Activated CD8-positive, alpha-beta T cell treated with anti-CD3 and anti-CD28 coated beads for 36 hours (primary cell): ENCODE data around the gene CDC42EP3. TPM values are rescaled to one million over a fixed set of nuclear protein-coding genes. Genes with fewer than 3 reads are reported as not detected.

Experiments used
- ATAC-seq: fragments of 200-7000 bp; cut with Tn5 transposase; one replicate; pipeline ENCODE4 v1.10.0; 2021; ENCODE audit warnings: mild to moderate bottlenecking, moderate library complexity
- CTCF ChIA-PET: fragments of 350-600 bp; sonication (Branson Sonifier 250); formaldehyde crosslinking; loops from one replicate; lab custom pipeline; 2021; ENCODE audit warnings: antibody characterized with exemption; lab: Charles Lee
- POLR2A ChIA-PET: fragments of 350-600 bp; sonication (Branson Sonifier 250); formaldehyde crosslinking; loops from one replicate; lab custom pipeline; 2021; ENCODE audit warnings: antibody characterized with exemption; lab: Charles Lee
- DNase-seq: peaks from one replicate; pipeline ENCODE4 v3.0.0-alpha.2; 2020
- H3K27ac Mint-ChIP-seq: one replicate; pipeline ENCODE4 v1.8.0; 2021; ENCODE audit warnings: mild to moderate bottlenecking, mixed read lengths
- H3K27me3 Mint-ChIP-seq: one replicate; pipeline ENCODE4 v1.8.0; 2021; ENCODE audit warnings: mixed read lengths
- H3K36me3 Mint-ChIP-seq: one replicate; pipeline ENCODE4 v1.8.0; 2021; ENCODE audit warnings: low read depth, mixed read lengths
- H3K4me1 Mint-ChIP-seq: one replicate; pipeline ENCODE4 v1.8.0; 2021; ENCODE audit warnings: low read depth, mixed read lengths
- H3K4me3 Mint-ChIP-seq: one replicate; pipeline ENCODE4 v1.8.0; 2021; ENCODE audit warnings: mild to moderate bottlenecking, moderate library complexity, mixed read lengths
- H3K9me3 Mint-ChIP-seq: one replicate; pipeline ENCODE4 v1.8.0; 2021; ENCODE audit warnings: mixed read lengths
- intact Hi-C: fragments of 100-400 bp; cut with micrococcal nuclease; formaldehyde crosslinking; loops from one replicate; pipeline ENCODE4 v1.10.0; 2022
- total RNA-seq, 2 experiments: library from RNA; stranded (reverse); gene quantifications; one replicate each; pipeline ENCODE4 v1.2.3, GENCODE V29; 2021
- TF ChIP-seq, protein P1 (sequence below): fragments of 200-600 bp; IDR thresholded peaks from one replicate; pipeline ENCODE4 v1.8.0; 2022; ENCODE audit warnings: antibody characterized with exemption, mild to moderate bottlenecking

The CDC42EP3 gene
- total RNA-seq, 2 experiments from 2014 or later, result 18.8 to 22.6 TPM

DNA sequence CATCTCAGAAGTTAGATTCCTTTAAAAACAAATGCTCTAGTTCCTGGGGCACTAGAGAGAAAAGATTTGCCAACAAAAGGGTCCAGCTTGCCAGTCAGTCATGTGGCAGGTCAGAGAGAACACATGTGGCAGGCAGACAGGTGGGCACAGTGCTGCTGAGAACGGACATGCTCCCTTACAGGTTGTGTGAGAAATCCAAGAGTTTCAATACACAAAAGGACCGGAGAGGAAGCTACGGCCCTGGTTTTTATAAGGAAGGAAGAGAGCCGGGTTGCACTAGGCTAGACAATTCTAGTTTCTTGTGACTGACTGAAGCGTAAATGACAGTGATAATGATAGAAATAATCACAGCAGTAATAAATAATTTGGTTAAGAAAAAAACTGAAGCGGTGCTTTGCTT, 18.3 kb downstream of the CDC42EP3 start:
- Mint-ChIP-seq H3K36me3 (peaks cover 48% of the 10 kb centered on the region), H3K4me3 (no peak overlapping the region), H3K27ac (peak overlapping the region; percentile 72), H3K4me1 (peaks cover 86% of the 10 kb centered on the region), H3K9me3 (peaks cover 3% of the 10 kb centered on the region), H3K27me3 (no peaks in the 10 kb centered on the region)
- ChIA-PET POLR2A (interaction anchor here (1.2 kb wide), 1 partner anchor 9 kb away, joined by 3 read pairs; no protein-coding TSS in a partner anchor), CTCF (interaction anchor here (0.9 to 2.2 kb wide), 4 partner anchors 10 to 224 kb away, joined by 3 to 7 read pairs (median 6); no protein-coding TSS in a partner anchor)
- TF ChIP-seq, protein P1, sequence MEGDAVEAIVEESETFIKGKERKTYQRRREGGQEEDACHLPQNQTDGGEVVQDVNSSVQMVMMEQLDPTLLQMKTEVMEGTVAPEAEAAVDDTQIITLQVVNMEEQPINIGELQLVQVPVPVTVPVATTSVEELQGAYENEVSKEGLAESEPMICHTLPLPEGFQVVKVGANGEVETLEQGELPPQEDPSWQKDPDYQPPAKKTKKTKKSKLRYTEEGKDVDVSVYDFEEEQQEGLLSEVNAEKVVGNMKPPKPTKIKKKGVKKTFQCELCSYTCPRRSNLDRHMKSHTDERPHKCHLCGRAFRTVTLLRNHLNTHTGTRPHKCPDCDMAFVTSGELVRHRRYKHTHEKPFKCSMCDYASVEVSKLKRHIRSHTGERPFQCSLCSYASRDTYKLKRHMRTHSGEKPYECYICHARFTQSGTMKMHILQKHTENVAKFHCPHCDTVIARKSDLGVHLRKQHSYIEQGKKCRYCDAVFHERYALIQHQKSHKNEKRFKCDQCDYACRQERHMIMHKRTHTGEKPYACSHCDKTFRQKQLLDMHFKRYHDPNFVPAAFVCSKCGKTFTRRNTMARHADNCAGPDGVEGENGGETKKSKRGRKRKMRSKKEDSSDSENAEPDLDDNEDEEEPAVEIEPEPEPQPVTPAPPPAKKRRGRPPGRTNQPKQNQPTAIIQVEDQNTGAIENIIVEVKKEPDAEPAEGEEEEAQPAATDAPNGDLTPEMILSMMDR, result no peak
- ATAC-seq (no peak), DNase-seq (no peak)
- intact Hi-C loops, result no loop called here

DNA sequence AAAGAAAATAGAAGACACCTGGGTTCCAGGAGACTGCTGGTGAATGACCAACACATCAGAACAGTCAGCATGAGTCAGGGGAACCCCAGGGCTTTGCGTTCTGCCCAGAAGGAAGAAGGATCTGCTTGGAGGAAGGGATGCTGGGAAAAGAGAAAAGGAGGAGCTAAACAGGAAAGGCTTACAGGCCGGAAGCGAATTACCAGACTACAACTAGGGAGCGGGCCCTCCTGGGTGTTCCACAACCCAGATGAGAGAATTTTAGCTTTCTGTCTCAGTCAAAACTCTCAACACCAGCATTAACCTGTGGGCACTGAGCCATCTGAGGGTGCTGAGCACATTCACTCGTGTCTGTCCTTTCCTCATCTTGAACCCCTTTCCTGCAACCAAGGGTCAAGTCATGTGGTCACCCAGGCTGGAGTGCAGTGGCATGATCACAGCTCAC, 19.2 kb downstream of the CDC42EP3 start:
- no peak overlapping the region for H3K4me3 Mint-ChIP-seq
- TF ChIP-seq, protein P1, result no peak
- intact Hi-C loops, result no loop called here
- H3K27me3 Mint-ChIP-seq, result no peaks in the 10 kb centered on the region
- H3K4me1 Mint-ChIP-seq, result peaks cover 86% of the 10 kb centered on the region
- H3K36me3 Mint-ChIP-seq, result peaks cover 57% of the 10 kb centered on the region
- DNase-seq (no peak), ATAC-seq (no peak)
- ChIA-PET CTCF (interaction anchor here (0.9 to 2.2 kb wide), 2 partner anchors 20 to 225 kb away, joined by 3 to 7 read pairs; no protein-coding TSS in a partner anchor), POLR2A (interaction anchor here (1.0 to 1.2 kb wide), 2 partner anchors 8 to 9 kb away, joined by 3 to 4 read pairs; no protein-coding TSS in a partner anchor)
- peaks cover 10% of the 10 kb centered on the region for H3K9me3 Mint-ChIP-seq
- peak overlapping the region; percentile 72 for H3K27ac Mint-ChIP-seq

DNA sequence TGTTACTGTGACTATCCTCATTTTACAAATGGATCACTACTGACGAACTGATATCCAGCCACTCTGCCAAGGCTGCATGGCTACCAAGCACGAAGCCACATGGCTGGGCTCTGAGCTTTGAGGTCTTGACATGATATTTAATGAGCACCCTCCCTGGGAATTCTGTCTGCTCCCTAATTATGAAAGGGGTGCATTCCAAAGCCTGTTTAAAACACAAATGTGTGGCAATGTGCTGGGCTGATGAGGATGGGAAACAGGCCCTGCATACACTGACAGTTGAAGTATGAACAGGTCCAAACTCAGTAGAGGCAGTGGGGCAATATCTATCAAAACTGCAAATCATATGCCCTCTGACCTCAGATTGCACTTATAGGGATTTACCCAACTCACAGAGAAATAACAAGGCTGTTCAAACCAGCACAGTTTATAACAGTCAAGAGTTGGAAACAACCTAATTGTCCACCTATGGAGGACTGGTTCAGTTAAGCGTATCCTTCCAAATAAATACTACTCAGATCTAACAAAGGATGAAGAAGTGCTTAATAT, 20.8 kb downstream of the CDC42EP3 start:
- H3K9me3 Mint-ChIP-seq, result peaks cover 10% of the 10 kb centered on the region
- no peak for ATAC-seq
- no peak overlapping the region for H3K4me3 Mint-ChIP-seq
- DNase-seq, result no peak
- peaks cover 87% of the 10 kb centered on the region for H3K4me1 Mint-ChIP-seq
- intact Hi-C loops, result no loop called here
- peaks cover 65% of the 10 kb centered on the region for H3K36me3 Mint-ChIP-seq
- TF ChIP-seq, protein P1, result no peak
- H3K27me3 Mint-ChIP-seq, result no peaks in the 10 kb centered on the region
- ChIA-PET CTCF (no interaction called here), POLR2A (interaction anchor here (1.1 kb wide), 1 partner anchor 22 kb away, joined by 3 read pairs; no protein-coding TSS in a partner anchor)
- peak overlapping the region; percentile 78 for H3K27ac Mint-ChIP-seq

DNA sequence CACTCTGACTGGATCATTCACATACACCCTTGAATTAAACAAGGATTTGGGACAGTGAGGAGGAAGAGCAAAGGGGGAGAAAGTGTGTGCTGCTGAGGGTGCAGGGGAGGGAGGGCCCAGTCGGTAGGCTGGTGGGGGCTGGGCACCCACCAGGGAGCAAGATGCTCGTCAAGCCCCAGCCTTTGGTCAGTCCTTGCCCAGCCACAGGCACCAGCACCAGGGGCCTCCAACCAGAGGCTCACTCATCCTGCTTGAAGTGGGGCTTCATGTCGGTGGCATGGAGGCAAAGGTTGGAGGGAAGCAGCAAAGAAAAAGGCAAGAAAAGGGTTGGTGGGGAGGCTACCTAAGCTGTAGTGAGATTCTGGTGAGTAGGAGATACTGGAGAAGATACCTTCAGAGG, 21.9 kb downstream of the CDC42EP3 start:
- ChIA-PET POLR2A (interaction anchor here (0.6 to 2.7 kb wide), 4 partner anchors 13 to 23 kb away, joined by 3 to 10 read pairs (median 6); no protein-coding TSS in a partner anchor), CTCF (interaction anchor here (0.6 to 2.6 kb wide), 7 partner anchors 10 to 254 kb away, joined by 3 to 9 read pairs (median 4); no protein-coding TSS in a partner anchor)
- Mint-ChIP-seq H3K27ac (peak overlapping the region; percentile 78), H3K4me3 (no peak overlapping the region), H3K36me3 (peaks cover 63% of the 10 kb centered on the region), H3K4me1 (peaks cover 85% of the 10 kb centered on the region), H3K9me3 (peaks cover 10% of the 10 kb centered on the region), H3K27me3 (no peaks in the 10 kb centered on the region)
- ATAC-seq, result no peak
- TF ChIP-seq, protein P1, result no peak
- DNase-seq, result no peak
- intact Hi-C loops, result no loop called here
